Neural progenitor cell (in vitro differentiated cells): Measurements from ENCODE around the gene KLHL9. TPM values are rescaled to one million over a fixed set of nuclear protein-coding genes. Genes with fewer than 3 reads are reported as not detected.

ENCODE experiments used
- DNase-seq: peaks from one replicate; pipeline ENCODE4 v3.0.0-alpha.2; 2016; ENCODE audit warnings: low spot score
- H2AFZ ChIP-seq: fragments of 200-600 bp; sonication (generic); replicated peaks from 2 replicates; pipeline ENCODE4 v1.6.1; 2016; ENCODE audit warnings: antibody characterized with exemption
- H3F3A ChIP-seq: fragments of 200-600 bp; sonication (generic); 2 replicates; pipeline ENCODE4 v1.6.1; 2016; ENCODE audit warnings: antibody characterized with exemption, low read depth
- H3K27ac ChIP-seq: fragments of 200-600 bp; sonication (generic); 2 replicates; pipeline ENCODE4 v1.5.1; 2016; ENCODE audit warnings: mild to moderate bottlenecking
- H3K27me3 ChIP-seq: fragments of 200-600 bp; sonication (generic); 2 replicates; pipeline ENCODE4 v1.6.1; 2016; ENCODE audit warnings: mild to moderate bottlenecking, moderate library complexity
- H3K36me3 ChIP-seq: fragments of 200-600 bp; sonication (generic); 2 replicates; pipeline ENCODE4 v1.5.1; 2016
- H3K4me1 ChIP-seq: fragments of 200-600 bp; sonication (generic); 2 replicates; pipeline ENCODE4 v1.6.1; 2016; ENCODE audit warnings: mixed run types
- H3K4me2 ChIP-seq: fragments of 200-600 bp; sonication (generic); 2 replicates; pipeline ENCODE4 v1.6.1; 2016
- H3K4me3 ChIP-seq: fragments of 200-600 bp; sonication (generic); 2 replicates; pipeline ENCODE4 v1.5.1; 2016
- H3K79me2 ChIP-seq: fragments of 200-600 bp; sonication (generic); 2 replicates; pipeline ENCODE4 v1.6.1; 2016; ENCODE audit warnings: low read depth
- H3K9ac ChIP-seq: fragments of 200-600 bp; sonication (generic); 2 replicates; pipeline ENCODE4 v1.6.1; 2016
- H3K9me3 ChIP-seq: fragments of 200-600 bp; sonication (generic); 2 replicates; pipeline ENCODE4 v1.5.1; 2016; ENCODE audit warnings: low read depth
- H4K20me1 ChIP-seq: fragments of 200-600 bp; sonication (generic); 2 replicates; pipeline ENCODE4 v1.6.1; 2016; ENCODE audit warnings: low read depth
- H3K27ac Mint-ChIP-seq: 3 replicates; pipeline ENCODE4 v1.8.0; 2021; ENCODE audit warnings: mixed read lengths
- H3K27me3 Mint-ChIP-seq: 2 replicates; pipeline ENCODE4 v1.8.0; 2022; ENCODE audit warnings: low read depth, mild to moderate bottlenecking, inconsistent platforms, moderate library complexity, mixed read lengths; ENCODE audit not compliant: insufficient read depth
- H3K36me3 Mint-ChIP-seq: 3 replicates; pipeline ENCODE4 v1.8.0; 2021; ENCODE audit warnings: mixed read lengths
- H3K4me1 Mint-ChIP-seq: 3 replicates; pipeline ENCODE4 v1.8.0; 2021; ENCODE audit warnings: mixed read lengths
- H3K4me3 Mint-ChIP-seq: 3 replicates; pipeline ENCODE4 v1.8.0; 2021; ENCODE audit warnings: mild to moderate bottlenecking, moderate library complexity, mixed read lengths
- H3K9me3 Mint-ChIP-seq: 3 replicates; pipeline ENCODE4 v1.8.0; 2020; ENCODE audit warnings: mixed read lengths
- CTCF ChIP-seq: fragments of 200-600 bp; sonication (generic); IDR thresholded peaks from 2 replicates; pipeline ENCODE4 v1.5.1; 2017; ENCODE audit warnings: antibody characterized with exemption, mild to moderate bottlenecking
- EZH2 ChIP-seq: fragments of 200-600 bp; sonication (generic); IDR thresholded peaks from 2 replicates; pipeline ENCODE4 v1.6.1; 2017; ENCODE audit warnings: antibody characterized with exemption, mild to moderate bottlenecking, moderate library complexity
- EZH2phosphoT487 ChIP-seq: fragments of 200-600 bp; sonication (generic); IDR thresholded peaks from 2 replicates; pipeline ENCODE4 v1.6.1; 2017; ENCODE audit warnings: antibody characterized with exemption
- total RNA-seq: library from RNA; depleted of rRNA; stranded (reverse); fragments of >200 nt; gene quantifications from 2 replicates; pipeline ENCODE4 v1.2.3, GENCODE V29; 2015; ENCODE audit warnings: low replicate concordance

The KLHL9 gene
- total RNA-seq, 1 donor from 2014 or later = 42.0 TPM

- Histone ChIP-seq H3K4me2 (no peak overlapping the region), H3K36me3 (no peaks in the 10 kb centered on the region), H2AFZ (peak overlapping the region; percentile 44), H3K79me2 (peaks cover 37% of the 10 kb centered on the region), H4K20me1 (peaks cover 21% of the 10 kb centered on the region), H3K9me3 (no peaks in the 10 kb centered on the region), H3K4me3 (no peak overlapping the region), H3K4me1 (peaks cover 11% of the 10 kb centered on the region), H3F3A (no peaks in the 10 kb centered on the region), H3K27ac (no peak overlapping the region), H3K9ac (no peak overlapping the region), H3K27me3 (no peaks in the 10 kb centered on the region)
- no peak for DNase-seq
- H3K36me3 Mint-ChIP-seq = peaks cover 15% of the 10 kb centered on the region
- TF ChIP-seq EZH2phosphoT487 (no peak), EZH2 (no peak), CTCF (peak; percentile 3)
- H3K9me3 Mint-ChIP-seq = no peaks in the 10 kb centered on the region
- no peaks in the 10 kb centered on the region for H3K27me3 Mint-ChIP-seq
- H3K4me1 Mint-ChIP-seq = peaks cover 34% of the 10 kb centered on the region
- H3K4me3 Mint-ChIP-seq = no peak overlapping the region
- H3K27ac Mint-ChIP-seq = no peak overlapping the region
Measured at GRCh38 chr9:21336457-21336856, 1.3 kb upstream of the KLHL9 start.

GRCh38 chr9:21333226-21333625, 2.0 kb downstream of the KLHL9 start:
- TF ChIP-seq EZH2phosphoT487 (no peak), CTCF (no peak), EZH2 (no peak)
- Mint-ChIP-seq H3K27ac (no peak overlapping the region), H3K27me3 (no peaks in the 10 kb centered on the region), H3K4me1 (peaks cover 40% of the 10 kb centered on the region), H3K4me3 (peak overlapping the region; percentile 92), H3K36me3 (peaks cover 16% of the 10 kb centered on the region), H3K9me3 (no peaks in the 10 kb centered on the region)
- no peak for DNase-seq
- H3K9ac ChIP-seq = no peak overlapping the region
- H3K27me3 ChIP-seq = no peaks in the 10 kb centered on the region
- no peak overlapping the region for H2AFZ ChIP-seq
- H3K36me3 ChIP-seq = no peaks in the 10 kb centered on the region
- H3K79me2 ChIP-seq = peaks cover 69% of the 10 kb centered on the region
- H3K4me1 ChIP-seq = peaks cover 11% of the 10 kb centered on the region
- peak overlapping the region; percentile 83 for H3K4me2 ChIP-seq
- peaks cover 39% of the 10 kb centered on the region for H4K20me1 ChIP-seq
- H3K9me3 ChIP-seq = no peaks in the 10 kb centered on the region
- no peak overlapping the region for H3K27ac ChIP-seq
- peak overlapping the region; percentile 67 for H3K4me3 ChIP-seq
- no peaks in the 10 kb centered on the region for H3F3A ChIP-seq

GRCh38 chr9:21331676-21332402, 3.4 kb downstream of the KLHL9 start:
- Histone ChIP-seq H3K4me1 (peaks cover 11% of the 10 kb centered on the region), H3K27ac (no peak overlapping the region), H2AFZ (no peak overlapping the region), H3K36me3 (no peaks in the 10 kb centered on the region), H3K4me3 (no peak overlapping the region), H3K9ac (peak overlapping the region; percentile 24), H4K20me1 (peaks cover 46% of the 10 kb centered on the region), H3K79me2 (peaks cover 72% of the 10 kb centered on the region), H3K9me3 (no peaks in the 10 kb centered on the region), H3K27me3 (no peaks in the 10 kb centered on the region), H3K4me2 (peak overlapping the region; percentile 83), H3F3A (no peaks in the 10 kb centered on the region)
- Mint-ChIP-seq H3K27me3 (no peaks in the 10 kb centered on the region), H3K4me1 (peaks cover 40% of the 10 kb centered on the region), H3K4me3 (no peak overlapping the region), H3K36me3 (peaks cover 16% of the 10 kb centered on the region), H3K27ac (no peak overlapping the region), H3K9me3 (no peaks in the 10 kb centered on the region)
- TF ChIP-seq EZH2phosphoT487 = no peak
- no peak for TF ChIP-seq CTCF
- TF ChIP-seq EZH2 = no peak
- DNase-seq = no peak
